Measurements from ENCODE around the gene ADORA2A.

The ADORA2A gene

DNA sequence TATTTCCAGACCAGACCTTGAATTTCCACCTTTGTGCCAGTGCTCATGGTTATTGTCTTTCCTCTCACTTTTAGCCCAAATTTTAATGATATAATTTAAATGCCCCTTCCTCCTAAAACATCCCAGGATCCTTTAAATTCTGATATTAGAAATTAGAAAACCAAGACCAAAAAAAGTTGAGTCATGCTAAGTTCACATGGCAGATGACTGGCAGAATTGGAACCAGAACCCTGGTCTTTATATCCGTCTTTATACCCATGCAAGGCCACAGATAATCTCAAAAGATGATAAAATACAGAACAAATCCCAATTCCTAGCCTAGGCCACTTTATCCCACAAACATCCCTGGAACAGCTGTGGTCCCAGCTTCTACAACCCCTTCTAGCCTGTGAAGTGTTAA lies 26.5 kb downstream of the ADORA2A start:
- no peak for DNase-seq (ENCODE audit: low read depth)

DNA sequence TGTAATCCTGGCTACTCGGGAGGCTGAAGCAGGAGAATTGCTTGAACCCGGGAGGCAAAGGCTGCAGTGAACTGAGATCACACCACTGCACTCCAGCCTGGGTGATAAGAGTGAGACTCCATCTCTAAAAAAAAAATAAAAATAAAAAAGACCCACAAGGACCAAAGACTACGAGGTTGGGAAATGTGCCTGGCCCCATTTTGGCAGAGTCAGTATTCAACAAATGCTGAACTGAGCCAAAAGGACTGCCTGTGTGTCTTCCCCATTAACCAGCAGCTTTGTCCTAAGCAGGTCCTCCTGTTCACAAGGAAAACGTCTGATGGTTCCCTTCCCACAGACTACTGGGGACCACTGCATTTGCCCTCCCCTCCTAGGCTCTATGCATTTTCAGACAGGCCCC lies 27.6 kb downstream of the ADORA2A start:
- no peak for DNase-seq (ENCODE audit: low read depth)

DNA sequence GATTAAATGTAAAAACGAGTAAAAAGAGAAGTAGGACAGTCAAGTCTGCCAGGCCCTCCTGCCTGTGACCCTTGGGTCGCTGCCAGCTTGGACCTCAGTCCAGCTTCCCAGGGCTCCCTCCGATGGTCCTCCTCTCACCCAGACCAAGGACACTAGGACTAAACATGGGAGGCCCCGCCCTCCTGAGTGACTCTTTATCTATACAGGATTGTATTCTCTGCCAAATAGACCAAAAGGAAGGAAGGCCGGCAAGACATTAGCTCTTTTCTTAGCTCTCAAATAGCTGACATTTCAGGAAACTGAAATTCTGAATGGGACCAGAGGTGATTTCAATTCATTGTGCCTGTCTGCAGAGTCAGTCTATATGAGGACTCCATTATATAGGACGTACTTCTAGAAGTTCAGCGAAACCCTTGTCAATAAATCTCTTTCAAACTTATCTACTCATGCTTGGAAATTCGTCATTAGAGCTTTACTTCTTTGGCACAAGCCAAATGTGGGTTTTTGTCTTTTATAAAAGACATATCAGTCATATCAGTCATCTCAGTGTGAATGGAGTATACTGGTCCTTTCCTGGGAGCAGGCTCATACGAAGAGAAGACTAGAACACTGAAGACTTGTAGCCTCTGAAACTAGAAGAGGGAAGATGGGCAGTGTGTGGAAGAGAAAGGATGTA lies 28.5 kb downstream of the ADORA2A start:
- DNase-seq (ENCODE audit: low read depth), result no peak

DNA sequence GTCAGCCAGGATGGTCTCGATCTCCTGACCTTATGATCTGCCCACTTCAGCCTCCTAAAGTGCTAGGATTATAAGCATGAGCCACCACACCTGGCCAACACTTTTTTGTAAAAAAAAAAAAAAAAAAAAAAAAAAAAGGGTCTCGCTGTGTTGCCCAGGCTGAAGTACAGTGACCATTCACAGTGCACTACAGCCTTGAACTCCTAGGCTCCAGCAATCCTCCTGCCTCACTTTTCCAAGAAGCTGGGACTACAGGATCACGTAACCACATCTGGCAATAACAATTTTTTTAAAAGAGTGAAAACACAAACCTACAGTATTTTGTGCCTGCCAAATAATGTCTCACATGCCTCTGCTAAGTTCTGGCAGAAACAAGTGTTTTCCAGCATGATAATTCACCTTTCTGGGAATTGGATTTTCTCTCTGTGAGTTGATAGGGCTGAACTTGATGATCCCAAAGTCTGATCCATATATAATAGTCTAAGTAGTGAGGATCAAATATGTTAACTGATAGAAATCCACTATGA lies 30.6 kb downstream of the ADORA2A start:
- no peak for DNase-seq (ENCODE audit: low read depth)

DNA sequence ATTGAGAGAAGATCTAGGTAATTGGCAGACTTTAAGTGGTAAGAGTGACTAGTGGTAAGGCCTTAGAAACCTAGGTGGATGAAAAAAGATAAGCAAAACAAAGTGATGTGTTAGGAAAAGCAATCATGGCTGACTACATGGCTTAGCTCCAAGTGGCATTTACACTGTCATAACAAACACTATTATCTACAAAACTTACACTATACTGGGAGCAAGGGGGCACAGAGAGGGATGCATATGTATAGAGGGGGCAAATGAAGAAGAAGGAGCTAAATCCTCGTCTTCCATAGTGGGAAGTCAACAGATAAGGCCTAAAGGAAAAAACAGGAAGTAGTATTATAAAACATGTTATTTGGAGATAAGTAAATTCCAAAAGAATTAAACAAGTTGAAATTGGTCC lies 32.5 kb downstream of the ADORA2A start:
- DNase-seq (ENCODE audit: low read depth), result no peak

DNA sequence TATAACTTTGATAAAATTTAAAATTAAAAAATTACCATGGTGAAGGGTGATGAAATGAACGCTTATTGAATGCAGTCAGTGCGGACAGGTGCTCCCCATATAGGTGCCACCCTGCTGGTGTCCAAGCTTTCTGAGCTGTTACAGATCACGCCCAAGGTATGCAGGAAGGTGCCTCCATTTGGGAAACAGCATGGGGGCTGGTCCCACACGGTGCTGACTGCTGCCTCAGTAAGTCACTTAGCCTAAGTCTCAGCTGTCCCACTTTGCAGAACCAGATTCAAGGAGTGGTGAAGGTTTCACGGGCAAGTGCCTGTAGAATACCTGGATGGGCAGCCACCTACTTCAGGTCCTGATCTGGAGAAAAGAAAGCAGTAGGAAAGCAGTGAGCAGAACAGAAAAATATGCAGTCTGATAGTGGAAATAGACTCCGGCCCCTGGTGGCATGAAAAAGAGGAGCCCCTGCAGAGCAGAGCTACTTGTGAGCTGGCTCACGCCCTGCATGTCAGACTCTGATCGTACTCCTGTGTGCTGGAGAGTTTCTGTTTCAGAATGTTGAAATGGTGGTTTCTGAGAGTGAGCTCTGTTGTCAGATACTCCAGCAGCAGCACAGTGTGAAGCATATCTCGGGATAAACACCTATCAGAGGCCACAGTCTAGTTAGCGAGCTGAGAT lies 33.2 kb downstream of the ADORA2A start:
- DNase-seq (ENCODE audit: low read depth), result no peak

DNA sequence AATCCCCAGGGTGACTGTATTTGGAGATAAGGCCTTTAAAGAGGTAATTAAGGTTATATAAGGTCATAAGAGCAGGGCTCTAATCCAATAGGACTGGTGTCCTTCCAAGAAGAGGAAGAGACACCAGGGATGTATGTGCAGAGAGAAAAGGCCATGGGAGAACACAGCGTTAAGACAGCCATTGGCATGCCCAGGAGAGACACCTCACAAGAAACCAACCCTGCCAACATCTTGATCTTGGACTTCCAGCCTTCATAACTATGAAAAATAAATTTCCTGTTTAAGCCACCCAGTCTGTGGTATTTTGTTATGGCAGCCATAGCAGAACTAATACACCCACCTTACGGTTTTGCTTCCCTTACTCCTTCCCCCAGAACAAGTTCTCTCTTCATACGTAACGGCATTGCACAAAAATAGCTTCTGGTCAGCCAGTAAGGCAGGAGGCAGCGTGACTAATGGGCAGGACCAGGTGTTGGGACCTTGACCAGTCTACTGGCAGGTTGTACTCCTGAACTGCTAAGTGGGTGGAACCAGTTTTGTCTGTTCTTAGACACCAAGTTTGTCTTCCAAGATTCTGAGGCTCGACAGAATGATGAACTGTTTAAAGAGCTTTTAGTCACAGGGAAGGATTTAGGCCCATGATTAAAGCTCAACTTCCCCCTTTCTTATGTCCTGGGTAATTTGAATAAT lies 35.8 kb downstream of the ADORA2A start:
- DNase-seq (ENCODE audit: low read depth), result no peak

DNA sequence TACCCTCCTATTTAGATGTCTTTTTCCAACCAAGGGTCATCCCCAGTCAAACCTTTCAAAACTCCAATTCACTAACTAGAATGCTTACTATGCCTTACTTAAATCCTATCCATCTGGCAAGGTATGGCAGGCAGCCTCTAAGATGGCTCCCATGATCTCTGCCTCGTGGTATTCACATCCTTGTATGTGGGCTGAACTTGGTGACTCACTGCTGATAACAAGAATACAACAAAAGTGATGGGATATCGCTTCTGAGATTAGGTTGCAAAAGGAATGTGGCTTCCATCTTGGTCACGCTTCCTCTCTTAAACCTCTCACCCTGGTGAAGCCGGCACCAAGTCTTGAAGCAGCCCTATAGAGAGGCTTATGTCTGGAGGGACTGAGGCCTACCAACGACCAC lies 38.2 kb downstream of the ADORA2A start:
- DNase-seq (ENCODE audit: low read depth), result no peak

DNA sequence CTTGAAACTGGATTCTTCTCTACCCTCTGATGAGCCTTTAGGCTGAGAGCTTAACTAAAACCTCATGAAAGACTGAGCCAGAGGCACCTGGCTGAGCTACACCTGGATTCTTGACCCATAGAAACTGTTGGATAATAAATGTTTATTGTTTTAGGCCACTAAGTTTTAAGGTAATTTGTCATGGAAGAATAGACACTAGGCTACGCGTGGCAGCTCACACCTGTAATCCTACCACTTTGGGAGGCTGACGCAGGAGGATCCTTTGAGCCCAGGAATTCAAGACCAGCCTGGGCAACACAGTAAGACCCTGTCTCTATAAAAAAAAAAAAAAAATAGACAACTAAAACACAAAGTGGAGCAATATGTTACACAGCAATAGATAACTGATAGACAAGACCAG lies 38.6 kb downstream of the ADORA2A start:
- no peak for DNase-seq (ENCODE audit: low read depth)

DNA sequence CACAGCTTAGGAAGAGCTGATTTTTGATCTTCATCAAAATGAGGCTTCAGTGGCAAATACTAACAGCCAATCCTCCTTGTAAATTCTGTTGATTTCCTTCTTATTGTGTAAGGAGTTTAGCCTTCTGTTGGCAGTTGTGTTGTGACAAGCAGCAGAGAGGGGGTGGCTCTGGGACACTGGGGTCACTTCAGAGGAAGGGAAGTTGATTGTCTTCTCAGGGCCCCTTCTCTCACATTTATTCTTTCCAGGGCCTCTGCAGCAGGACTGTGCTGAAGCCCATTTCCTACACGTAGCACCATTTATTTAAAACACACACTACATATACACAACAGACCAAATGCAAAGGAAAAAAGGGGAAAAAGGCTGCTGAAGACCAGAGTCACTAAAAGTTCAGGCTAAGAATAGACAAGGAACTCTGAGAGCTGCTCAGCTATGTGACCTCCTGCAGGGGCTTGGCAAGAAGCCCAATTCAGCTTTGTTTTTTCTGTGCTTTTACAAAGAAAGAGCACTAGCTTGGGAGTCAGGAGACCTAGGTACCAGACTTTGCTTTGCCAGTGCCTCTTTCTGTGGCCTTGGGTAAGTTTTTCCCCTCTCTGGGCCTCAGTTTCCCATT lies 39.4 kb downstream of the ADORA2A start:
- no peak for DNase-seq (ENCODE audit: low read depth)

DNA sequence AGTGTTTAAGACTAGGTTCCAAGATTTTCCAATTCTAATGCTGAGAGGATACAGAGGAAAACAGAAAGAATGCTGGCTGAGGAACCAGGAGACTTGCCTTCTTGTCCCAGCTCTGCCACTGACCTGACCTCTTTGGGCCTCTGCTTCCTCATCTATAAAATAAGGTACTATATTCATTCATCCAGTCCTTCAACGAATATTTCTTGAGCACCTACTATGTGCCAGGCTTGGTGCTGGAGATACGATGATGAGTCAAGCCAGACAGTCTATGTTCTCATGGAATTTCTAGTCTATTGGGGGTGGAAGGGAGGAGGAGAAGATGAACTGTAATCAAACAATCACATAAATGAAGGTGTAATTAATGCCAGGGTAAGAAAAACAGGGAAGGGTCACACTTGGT lies 39.9 kb downstream of the ADORA2A start:
- DNase-seq (ENCODE audit: low read depth), result no peak

DNA sequence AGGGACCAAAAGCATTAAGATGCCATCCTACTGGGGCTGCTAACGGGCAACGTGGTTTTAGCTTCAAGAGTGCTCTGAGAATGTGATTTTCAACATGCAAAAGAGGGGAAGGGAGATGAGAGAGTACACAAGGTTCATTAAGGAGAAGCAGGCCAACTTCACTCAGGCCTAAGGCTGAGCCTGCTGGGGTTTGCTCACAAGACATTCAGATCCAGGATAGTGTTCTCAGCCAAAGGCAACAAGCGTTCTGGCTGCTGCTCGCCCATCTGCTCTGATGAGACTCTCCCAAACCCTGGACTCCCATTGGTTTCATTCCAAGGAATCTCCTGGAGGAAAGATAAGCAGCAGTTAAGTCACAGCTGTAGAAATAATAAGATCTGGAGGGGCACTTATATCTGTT lies 44.2 kb downstream of the ADORA2A start:
- no peak for DNase-seq (ENCODE audit: low read depth)

DNA sequence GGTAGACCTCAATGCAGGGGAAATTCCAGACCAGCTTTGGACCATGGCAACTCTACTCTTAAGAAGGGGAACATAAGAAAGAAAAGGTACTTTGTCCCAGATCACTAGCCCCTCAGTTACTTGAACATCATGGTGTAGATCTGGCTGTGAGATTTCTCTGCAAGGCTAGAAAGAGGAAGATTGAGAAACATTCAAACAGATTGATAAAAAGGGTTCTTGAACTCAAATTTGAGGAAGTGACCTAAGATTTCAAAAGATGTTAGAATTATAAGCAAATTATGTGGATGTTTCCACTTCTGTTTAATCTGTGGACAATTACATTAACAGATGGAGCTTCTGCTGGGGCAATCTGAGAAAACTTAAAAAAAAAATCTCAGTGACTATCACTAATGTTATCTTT lies 45.9 kb downstream of the ADORA2A start:
- DNase-seq (ENCODE audit: low read depth), result no peak

DNA sequence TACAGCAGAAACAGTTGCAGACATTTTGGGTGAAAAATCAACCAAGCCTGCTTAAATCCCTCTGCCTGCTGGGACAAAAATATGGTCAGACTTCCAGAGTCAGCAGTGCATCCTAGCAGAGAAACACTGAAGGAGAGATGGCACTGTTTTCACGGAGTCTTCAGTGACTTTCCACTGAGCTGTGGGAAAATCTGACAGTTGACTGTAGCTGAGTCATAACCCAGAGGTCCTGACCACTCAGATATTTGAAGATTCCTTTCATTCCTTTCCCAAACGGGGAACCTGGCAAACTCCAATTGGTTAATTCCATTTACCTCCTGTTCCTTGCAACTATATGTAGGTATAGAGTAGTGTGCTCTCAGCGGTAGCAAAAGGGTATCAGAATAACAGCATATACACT lies 46.8 kb downstream of the ADORA2A start:
- no peak for DNase-seq (ENCODE audit: low read depth)

DNA sequence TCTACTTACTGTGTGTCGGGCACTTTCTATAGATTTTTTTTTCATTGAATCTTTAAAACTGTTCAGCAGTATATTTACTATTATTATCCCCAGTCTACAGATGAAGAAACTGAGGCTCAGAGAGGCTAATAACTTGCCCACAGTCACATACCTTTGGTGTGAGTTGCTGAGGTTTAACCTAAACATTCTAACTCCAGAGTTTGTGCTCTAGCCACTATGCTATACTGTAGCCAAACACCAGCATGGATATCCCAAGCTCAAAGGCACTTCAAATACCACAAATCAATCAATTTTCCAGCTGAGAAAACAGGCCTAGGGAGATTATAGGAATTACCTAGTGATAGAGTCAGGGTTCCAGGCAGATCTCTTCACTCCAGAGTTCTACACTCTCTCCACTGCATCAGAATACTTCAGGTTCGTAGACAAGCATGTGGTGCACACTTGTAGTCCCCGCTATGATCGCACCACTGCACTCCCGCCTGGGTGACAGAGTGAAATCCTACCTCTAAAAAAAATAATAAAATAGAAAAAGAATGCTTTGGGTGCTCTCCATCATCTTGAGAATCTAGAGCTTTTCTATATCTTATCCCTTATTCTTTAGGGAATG lies 47.4 kb downstream of the ADORA2A start:
- no peak for DNase-seq (ENCODE audit: low read depth)

DNA sequence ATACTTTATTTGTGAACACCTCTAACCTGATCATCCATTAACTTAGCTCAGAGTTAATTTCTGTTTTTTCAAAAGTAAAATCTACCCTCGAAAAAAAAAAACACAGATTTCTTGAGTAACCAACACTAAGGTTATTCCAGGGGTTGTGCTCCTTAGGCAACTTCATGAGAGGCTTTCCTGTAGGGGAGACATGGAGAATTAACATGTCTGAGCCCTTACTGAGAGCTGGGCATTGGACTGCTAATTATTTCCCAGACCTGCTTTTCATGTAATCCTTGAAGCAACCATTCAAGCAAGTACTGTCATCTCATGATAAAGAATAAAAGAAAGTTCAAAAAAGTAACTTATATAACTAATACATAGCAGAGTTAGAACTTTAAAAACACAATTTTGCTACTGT lies 54.2 kb downstream of the ADORA2A start:
- no peak for DNase-seq (ENCODE audit: low read depth)

DNA sequence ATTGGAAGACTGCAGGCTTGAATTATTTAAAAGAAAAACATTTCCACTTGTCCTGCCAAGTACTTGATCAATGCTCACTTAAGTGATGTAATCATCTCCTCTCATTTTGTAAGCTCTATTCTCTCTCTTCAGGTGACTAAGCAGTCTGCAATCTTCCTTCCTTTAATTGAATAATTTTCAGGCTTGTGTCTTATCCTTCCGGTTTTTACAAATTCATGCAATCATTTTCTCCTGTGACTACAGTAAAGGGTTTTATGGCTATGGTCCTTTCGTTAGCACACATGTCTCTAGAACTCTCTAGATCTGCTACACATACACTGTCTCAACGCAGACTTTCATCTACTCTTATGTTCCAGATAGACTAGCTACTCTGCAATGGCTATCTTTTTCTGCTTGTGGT lies 55.2 kb downstream of the ADORA2A start:
- no peak for DNase-seq (ENCODE audit: low read depth)

DNA sequence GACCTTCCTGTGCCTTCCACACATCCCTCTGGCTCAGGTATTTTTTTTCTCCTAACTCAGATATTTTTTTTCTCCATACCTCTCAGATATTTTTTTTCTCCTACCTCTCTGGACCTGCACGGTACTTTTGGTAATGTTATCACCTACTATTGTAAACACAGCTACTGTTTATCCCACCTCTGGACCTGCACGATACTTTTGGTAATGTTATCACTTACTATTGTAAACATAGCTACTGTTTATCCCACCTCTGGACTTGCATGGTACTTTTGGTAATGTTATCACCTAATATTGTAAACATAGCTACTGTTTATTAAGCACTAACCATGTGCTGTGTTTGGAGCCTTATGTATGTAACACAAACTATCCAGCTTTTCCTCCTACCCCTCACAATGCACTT lies 55.6 kb downstream of the ADORA2A start:
- DNase-seq (ENCODE audit: low read depth), result no peak

DNA sequence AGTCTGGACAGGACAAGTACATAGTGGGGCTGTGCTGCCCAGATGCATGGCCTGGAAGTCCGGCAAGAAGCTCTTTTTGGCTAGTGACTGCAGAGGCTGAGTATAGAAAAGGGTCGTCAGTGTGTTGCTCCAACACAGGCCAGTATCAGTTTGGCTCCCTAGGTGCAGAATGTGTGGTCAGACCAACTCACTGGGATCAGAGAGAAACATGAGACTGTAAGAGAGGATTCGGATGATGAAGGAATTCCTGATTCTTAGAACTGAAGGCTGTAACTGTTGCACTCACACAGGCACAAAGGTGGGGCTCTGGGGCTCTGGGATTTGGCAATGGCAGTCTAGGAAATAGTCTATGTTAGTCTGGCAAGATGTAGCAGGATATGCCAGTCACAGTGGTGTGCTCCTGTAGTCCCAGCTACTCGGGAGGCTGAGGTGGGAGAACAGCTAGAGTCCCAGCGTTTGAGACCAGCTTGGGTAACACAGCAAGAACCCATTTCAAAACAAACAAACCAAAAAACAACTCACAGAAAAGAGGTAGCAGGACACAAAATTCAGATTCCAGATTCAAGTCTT lies 56.7 kb downstream of the ADORA2A start:
- DNase-seq (ENCODE audit: low read depth), result no peak

DNA sequence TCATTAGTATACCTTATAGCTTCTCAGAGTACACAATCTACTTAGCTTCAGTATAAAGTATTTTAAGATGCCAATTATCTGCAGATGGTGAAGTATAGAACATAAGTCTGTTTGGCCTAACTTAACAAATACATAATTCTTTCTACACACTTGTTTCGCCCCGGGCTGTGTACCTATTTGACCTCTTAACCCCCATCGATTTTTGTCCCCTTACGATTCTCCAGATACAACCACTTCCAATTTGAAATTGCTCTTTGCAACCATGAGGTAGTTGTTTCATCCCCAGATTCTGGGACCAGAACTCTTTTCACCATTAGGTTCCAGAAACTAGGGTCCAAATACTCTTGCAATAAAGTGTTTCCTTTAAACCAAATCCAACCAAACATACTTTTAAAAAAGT lies 57.8 kb downstream of the ADORA2A start:
- DNase-seq (ENCODE audit: low read depth), result no peak

DNA sequence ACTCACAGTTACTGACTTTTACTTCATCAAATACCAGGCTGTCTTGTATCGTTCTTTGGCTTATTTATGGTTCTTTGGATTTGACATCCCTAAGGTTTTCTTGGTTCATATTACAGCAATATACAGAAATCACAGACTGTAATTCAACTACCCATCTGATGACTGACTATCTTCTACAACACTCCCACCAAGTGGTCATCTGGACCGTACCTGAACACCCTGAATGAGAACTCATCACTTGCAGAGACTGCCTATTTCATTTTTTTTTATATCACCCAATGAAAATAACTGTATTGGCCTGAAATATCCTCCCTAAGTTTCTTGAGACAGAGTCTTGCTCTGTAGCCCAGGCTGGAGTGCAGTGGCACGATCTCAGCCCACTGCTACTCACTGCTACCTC lies 58.2 kb downstream of the ADORA2A start:
- no peak for DNase-seq (ENCODE audit: low read depth)

DNA sequence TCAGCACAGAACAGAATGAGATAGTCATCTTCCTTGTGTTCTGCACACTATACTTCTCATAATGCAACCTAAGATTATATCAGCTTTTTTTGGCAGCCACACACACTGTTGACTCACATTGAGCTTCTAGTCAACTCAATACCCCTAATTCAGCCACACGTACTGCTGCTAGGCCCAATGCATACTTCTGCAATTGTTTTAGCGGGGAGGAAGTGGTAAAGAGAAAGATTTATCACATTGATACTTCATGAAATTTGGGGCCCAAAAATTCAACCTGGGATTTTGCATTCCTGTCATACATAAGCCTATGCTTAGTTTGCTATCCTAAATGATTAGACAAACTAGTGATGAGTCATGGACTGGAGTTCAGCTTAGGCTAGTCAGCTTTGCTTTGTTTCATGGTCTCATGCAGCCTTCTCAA lies 59.1 kb downstream of the ADORA2A start:
- DNase-seq (ENCODE audit: low read depth), result no peak
